Measurements from ENCODE around the gene RRAGB.
"Not testable (repeated sequence)": the region's sequence is repeated elsewhere in the genome, so short reads cannot be mapped to it uniquely, and the experiment has no call there.

Gene RRAGB

GRCh38 chrX:55774419-55774818 lies 56.9 kb downstream of the RRAGB start:
- DNase-seq, result not testable (repeated sequence)

- DNase-seq, result no peak
These were observed 60.0 kb downstream of the RRAGB start for GRCh38 chrX:55777596-55777995.

DNA sequence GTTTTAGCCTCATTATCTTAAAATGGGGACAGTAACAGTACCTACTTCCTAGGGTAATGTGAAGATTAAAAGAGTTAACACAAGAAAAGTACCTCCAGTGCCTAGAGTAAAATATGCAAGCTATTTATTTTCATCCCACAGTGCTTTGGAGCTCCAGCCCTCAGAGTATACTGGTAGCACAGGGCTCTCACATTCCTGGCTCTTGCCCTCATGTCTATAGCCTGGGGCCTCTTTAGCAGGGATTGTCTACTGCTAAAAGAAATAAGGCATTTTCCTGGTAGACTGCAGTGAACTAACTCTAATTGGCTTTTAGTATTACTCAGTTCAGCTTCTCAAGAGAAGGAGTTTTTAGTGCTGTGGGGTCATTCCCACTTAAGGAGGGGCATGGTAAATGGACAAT lies 60.8 kb downstream of the RRAGB start:
- no peak for DNase-seq

GRCh38 chrX:55783723-55784122 lies 66.2 kb downstream of the RRAGB start:
- DNase-seq, result no peak

DNA sequence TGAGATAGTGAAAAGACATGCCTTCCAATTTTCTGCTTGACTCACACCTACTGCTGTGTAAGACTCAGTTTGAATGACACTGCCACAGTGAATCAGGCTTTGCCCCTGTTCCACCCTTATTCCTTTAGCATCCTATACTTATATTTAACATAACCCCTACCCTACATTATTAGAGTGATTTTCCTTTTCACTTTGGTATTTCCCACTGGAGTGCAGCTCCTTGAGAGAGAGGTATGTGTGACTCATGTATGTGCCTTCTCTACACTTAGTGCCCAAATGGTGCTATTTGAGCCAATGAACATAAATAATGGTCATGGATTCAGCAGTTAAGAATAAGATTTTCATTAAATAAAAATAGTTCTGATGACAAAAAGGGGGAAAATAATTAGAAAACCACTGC lies 69.5 kb downstream of the RRAGB start:
- DNase-seq, result no peak

- no peak for DNase-seq
These were observed 70.2 kb downstream of the RRAGB start for GRCh38 chrX:55787727-55788126.

DNA sequence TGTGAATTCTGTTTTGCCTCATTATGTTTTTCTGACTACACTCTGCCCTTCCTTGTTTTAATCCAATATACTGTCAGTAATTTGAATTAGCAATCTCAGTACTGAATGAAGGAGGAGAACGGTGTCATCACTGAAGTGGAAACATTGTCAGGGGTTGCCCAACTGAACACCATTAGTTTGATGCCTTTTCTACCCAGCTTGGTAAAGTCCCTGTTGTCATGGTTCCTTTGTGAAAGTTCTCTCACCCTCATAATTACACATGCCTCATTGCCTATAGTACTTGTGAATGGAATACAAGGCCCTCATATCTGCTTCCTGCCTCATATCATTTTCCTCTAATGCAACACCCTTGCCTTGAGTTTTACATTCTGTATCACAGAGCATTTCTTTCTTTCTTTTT lies 76.9 kb downstream of the RRAGB start:
- DNase-seq, result no peak

DNA sequence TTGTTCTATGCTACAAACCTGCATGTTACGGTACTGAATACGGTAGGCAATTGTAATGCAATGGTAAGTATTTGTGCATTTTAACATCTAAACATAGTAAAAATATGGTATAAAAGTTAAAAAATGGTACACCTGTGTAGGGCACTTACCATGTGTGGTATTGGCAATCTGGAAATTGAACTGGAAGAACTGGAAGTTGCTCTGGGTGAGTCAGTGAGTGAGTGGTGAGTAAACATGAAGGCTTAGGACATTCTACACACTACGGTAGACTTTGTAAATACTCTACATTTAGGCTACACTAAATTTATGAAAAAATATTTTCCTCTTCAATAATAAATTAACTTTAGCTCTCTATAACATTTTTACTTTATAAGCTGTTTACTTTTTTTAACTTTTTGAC lies 78.9 kb downstream of the RRAGB start:
- DNase-seq, result no peak

- DNase-seq, result no peak
These were observed 84.3 kb downstream of the RRAGB start for GRCh38 chrX:55801811-55802210.
